ENCODE results near the gene ITFG1.
"Not testable (repeated sequence)": the region's sequence is repeated elsewhere in the genome, so short reads cannot be mapped to it uniquely, and the experiment has no call there.

The ITFG1 gene

DNA sequence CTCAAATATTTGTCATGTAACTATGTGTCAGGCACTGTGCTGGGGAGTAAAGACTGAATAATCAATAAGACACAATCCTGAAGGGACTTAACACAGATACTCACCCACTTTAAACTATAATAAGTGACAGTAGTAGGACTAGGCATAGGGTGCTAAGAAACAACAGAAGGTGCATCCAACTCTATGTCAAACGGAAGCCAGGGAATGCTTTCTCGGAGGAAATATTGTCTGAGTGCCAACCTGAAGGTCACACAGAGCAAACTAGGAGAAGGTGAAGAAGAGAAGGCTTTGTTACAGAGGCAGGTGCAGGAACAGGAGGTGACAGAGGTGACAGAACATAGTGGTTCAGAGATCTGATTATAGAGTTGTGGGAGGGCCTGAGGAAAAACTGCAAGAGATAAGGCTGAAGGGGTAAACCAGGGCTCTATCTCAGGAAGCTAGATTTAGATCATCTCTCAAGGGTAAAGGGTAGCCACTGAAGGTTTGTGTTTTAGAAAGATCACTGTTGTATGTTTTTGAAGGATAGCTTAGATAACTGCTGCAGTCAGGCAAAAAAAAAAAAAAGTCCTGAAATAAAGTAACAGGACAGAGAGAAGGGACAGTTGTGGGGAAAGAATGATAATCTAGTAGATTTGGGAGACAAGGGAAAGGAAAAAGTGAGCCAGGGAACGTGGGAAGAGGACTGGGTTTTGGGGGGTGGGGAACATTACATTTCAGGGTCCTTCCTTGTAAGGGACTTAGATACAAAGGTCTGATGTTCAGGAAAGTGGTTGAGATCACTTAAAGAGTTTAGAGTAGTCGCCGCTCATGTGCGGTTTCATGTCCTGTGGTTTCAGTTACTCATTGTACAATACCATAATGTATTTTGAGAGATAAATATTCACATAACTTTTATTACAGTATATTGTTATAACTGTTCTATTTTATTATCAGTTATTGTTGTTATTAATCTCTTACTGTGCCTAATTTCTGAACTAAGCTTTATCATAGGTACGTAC, 231.5 kb downstream of the ITFG1 start:
- no peak for DNase-seq

DNA sequence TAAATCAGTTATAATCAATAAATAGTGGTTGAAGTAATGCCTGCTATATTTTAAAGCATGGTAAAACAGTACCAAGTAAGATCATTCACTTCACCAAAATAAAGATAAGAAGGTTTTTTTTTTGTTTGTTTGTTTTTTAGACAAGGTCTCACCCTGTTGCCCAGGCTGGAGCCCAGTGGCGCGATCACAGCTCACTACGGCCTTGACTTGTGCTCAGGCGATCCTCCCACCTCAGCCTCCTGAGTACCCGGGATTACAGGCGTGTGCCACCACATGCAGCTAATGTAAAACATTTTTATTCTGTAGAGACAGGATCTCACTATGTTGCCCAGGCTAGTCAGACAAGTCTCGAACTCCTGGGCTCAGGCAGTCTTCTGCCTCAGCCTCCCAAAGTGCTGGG, 232.6 kb downstream of the ITFG1 start:
- no peak for DNase-seq

DNA sequence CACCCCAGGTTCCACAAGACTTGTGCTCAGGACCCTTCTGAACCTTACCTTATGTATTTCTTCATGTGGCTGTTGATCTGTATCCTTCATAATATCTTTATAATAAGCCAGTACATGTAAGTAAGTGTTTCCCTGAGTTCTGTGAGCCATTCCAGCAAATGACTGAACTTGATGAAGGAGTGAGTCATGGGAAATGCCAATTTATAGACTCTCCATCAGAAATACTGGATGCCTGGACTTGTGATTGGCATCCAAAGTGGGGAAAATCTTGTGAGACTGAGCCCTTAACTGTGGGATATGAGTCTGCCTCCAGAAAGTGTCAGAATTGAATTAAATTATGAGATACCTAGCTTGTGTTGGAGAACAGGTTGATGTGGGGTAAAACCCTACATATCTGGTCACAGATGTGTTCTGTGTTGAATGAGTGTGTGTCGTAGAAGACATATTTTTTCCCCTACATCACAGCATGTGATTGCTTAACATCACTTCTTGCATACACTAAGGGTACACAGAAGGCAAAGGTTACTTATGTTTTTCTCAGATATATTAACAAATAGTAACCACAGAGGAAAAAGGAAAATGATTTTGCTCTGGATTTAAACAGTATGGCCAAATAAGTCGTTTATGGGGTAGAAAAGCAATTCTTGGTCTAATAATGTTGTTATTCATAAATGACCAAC, 247.0 kb downstream of the ITFG1 start:
- no peak for DNase-seq

DNA sequence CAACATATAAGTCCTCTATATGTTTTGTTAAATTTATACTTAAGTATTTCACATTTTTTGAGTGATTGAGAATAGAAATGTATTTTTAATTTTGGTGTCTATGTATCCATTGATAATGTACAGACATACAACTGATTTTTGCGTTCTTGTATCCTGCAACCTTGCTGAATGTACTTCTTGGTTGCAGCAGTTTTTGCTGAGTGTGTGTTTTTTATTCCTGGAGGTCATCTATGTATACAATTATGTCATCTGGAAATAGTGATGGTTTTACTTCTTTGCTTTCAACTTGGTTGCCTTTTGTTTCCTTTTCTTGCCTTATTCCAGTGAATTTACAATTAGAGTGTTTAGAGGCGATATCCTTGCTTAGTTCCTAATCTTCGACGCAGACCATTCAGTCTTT, 249.6 kb downstream of the ITFG1 start:
- DNase-seq: no peak

DNA sequence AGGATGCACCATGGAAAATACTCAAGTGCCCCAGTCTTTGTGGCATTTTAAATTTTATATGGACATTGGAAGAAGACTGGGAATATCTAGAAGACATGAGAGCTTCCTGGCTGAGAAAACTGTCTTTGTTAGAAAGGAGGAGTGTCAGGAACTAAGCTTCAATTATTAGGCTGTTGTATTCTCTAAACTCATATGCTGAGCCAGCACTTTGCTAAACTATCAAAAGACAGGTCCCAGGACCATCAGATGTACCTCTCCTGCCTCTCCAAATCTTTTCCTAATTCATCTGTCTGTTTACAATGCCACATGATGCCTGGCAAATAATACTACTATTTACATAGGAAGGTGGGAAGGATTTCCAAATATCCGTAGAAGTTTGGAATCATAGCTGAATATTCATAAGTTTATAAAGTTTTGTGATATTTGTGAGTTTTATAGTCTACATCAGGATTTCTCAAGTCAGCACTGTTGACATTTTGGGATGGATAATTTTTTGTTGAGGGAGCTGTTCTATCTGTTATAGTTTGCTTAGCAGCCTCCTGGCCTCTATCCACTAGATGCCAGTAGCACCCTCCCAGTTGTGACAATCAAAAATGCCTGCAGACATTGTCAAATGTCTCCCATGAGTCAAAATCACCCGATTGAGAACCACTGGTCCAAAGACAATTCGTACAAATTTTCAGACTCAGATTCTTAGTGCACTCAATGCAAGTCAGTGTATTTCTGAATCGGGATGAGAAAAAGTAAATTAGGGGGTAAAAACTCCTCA, 255.9 kb downstream of the ITFG1 start:
- no peak for DNase-seq

DNA sequence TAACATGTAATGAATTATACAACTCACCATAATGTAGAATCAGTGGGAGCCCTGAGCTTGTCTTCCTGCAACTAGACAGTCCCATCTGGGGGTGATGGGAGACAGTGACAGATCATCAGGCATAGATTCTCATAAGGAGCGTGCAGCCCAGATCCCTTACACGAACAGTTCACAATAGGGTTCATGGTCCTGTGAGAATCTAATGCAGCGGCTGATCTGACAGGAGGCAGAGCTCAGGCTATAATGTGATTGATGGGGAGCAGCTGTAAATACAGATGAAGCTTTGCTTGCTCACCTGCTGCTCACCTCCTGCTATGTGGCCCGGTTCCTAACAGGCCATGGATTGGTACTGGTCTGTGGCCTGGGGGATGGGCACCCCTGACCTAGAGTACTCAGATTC, 257.4 kb downstream of the ITFG1 start:
- not testable (repeated sequence) for DNase-seq

DNA sequence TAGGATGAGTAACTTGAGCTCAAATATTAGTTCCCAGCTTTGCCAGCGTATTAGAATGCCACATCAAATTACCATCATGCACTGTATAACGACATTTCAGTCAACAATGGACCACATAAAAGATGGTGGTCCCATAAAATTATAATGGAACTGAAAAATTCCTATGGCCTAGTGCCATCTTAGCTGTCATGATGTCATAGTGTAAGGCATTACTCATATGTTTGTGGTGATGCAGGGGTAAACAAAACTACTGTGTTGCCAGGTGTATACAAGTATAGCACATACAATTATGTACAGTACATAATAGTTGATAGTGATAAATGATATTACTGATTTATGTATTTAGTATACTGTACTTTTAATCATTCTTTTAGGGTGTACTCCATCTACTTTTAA, 262.7 kb downstream of the ITFG1 start:
- DNase-seq: no peak

DNA sequence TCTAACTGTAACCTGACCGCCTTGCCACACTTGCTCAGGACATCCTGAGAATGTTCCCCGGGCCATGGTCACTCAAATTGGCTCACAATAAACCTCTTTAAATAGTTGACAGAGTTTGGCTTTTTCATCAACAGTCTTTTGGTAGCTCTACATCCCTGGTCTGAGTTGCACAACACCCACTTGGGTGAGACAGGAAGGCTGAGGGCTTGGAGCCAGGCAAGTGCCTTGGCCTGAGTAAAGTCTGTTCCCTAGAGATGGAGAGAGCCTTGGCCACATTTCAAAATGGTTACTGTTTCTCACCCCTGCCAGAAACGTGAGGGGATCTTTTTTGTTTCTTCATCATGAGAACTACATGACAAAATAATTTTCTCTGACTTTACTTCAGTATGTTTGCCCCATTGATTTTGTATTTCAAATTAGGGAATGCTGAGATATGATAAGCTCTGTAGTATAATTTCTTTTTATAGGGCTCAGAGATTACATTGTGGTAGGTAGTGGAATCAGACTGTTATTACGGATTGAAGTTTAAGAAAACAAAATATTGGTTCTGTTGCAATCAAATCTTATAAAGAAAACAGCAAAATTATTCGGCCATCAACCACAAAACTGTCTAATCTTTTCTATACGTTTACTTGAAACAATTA, 263.2 kb downstream of the ITFG1 start:
- DNase-seq: no peak

DNA sequence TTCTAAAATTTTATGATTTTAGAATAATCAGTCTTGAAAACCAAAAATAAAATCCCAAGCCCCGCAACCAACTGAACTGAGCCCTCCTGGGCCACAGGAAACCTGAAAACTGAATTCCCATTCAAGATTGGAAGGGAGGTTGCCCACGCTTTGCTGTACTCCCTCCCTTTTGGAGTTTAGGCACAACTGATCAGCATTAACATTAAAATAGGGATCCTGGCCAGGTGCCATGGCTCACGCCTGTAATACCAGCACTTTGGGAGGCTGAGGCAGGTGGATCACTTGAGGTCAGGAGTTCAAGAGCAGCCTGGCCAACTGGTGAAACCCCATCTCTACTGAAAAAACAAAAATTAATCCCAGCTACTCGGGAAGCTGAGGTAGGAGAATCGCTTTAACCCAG, 264.4 kb downstream of the ITFG1 start:
- no peak for DNase-seq

DNA sequence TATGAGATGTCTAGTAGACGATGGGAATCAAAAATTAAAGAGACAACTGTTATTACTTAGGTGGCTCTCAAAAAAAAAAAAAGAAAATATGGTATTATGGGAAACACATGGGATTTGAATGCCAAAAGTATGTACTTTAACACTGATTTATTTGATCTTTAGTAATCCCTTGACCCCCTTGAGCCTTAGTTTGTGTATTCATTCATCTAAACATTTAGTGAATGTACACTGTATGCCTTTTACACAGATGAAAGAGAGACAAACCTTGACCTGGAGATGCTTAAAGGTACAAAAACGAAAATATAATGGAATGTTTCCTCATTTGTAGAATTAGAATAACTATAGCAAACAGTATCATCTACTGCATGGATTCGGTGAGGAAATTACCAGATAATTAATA, 278.5 kb downstream of the ITFG1 start:
- DNase-seq: no peak

DNA sequence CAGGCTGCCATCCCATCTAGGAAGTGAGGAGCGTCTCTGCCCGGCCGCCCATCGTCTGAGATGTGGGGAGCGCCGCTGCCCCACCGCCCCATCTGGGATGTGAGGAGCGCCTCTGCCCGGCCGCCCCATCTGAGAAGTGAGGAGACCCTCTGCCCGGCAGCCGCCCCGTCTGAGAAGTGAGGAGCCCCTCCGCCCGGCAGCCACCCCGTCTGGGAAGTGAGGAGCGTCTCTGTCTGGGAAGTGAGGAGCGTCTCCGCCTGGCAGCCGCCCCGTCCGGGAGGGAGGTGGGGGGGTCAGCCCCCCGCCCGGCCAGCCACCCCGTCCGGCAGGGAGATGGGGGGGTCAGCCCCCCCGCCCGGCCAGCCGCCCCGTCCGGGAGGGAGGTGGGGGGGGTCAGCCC, 279.8 kb downstream of the ITFG1 start:
- not testable (repeated sequence) for DNase-seq

DNA sequence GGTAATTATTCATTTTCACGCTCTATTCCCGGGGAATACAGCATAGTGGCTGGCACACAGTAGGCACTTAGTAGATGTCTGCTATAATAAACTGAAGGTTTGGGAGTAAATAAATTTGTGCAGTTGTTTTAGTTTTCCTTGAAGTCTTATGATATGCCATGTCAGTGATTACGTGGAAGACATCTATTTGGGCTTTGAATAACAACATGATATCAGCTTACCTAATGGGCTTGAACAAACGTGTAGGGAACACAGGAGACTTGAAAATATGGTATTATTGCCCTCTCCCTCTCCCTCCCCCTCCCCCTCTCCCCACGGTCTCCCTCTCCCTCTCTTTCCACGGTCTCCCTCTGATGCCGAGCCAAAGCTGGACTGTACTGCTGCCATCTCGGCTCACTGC, 280.8 kb downstream of the ITFG1 start:
- no peak for DNase-seq

DNA sequence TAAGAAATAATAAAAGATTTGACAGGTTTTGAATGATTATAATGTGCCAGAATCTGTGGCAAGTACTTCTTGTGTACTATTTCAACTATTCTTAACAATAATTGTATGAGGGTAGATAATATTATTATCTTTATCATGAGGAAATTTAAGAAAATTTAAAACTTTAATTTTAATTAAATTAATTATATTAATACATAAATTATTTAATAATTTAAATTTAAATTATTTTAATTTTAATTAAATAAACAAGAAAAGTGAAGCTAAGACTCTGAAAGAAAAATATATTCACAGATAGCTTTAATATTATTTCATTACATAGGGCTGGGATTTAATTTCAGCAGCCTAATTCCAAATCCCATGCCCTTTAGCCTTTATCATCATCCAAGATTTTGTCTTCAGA, 285.7 kb downstream of the ITFG1 start:
- DNase-seq: no peak

DNA sequence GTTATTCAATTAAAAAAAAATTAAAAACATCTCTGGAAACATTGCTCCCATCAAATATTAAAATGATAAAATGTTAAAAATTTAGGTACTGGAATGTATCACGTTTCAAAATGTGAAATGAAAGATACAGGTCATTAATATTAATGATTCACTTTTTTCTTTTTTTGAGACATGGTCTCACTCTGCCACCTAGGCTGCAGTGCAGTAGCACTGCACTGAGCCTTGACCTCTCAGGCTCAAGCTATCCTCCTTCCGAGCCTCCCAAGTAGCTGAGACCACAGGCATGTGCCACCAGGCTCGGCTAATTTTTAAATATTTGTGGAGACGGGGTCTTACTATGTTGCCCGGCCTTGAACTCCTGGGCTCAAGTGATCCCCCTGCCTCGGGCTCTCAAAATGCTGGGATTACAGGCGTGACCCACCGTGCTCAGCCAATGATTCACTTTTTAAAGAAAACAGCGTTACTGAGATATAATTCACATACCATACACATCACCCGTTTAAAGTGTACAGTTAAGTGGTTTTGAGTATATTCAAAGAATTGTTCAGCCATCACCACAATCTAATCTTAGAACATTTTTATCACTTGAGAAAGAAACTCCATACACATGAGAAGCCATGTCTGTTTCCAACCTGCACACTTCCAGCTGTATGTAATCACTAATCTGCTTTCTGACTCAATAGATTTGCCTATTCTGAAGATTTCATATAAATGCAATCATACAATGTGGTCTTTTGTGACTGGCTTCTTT, 298.0 kb downstream of the ITFG1 start:
- DNase-seq: no peak

DNA sequence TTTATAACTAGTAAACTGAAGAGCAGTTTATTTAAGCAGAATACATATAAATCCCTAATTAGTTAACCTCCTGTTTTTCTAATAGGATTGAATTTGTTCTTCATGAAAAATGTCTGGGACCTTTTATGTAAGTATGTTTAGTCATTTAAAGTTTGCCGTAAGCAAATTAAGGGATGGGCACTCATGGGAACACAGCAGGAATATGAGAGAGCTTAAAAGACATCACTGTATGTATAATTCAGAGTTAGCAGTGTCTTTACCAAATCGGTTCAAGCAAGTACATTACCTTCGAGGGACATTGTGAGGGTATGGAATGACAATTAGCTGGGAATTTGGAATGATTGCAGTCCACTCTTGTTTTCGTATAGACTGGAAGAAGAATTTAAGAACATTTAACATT, 299.4 kb downstream of the ITFG1 start:
- no peak for DNase-seq

DNA sequence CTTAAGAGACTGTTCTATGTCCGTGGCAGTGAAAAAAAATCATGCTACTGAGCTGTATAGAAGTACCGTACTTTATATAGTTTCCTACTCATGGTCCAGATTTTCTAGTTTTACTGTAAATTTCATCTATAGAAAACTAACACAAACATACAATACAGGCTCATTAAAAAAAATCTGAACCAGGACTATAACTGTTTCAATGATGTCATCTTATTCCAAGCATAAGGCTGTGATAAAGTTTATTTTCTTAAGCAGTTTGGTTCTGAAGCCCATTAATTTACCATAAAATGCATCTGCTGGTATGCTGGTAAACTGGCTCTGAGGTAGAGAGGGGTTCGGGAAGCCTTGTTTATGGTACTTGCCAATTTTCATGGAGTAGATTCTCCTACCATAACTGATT, 300.4 kb downstream of the ITFG1 start:
- DNase-seq: no peak

DNA sequence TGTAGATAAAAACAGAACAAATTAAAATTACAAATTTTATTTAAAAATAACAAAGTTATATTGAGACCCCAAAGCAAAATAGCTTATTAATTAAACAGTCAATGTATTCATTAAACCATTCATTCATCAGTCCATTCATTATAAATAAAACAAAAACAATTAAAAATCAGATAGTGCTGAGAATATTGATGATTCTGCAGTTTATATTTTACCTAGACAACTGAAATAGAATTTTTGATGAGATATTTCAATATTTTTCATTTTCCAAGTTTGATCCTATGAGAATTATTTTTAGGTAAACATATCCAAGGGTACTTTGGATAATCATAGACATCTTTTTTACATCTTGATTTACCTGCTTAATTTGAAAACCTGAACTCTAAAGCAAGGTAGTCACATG, 301.9 kb downstream of the ITFG1 start:
- DNase-seq: no peak

DNA sequence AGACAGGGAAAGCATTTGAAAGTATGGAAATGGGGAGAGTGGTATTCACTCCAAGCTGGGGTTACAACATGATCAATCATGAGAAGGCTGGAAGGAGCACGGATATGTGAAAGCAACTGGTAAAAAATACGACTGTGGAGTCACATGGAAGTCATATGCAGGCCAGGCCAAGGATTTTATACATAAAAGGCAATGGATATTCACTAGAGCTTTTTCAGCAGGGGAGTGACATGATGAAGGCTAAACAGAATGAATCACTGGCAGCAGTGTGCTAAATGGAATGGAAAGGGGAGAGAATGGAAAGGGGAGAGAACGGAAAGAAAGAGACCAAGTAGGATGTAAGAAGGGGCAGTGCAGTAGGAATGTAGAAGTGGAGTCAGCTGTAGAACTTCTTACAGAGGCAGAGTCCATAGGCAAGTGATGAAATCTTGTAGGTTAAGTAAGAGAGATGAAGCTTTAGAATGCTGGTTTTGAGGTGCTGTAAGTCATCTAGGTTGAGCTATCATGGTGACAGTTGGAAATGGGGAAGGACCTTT, 304.1 kb downstream of the ITFG1 start:
- DNase-seq: no peak

DNA sequence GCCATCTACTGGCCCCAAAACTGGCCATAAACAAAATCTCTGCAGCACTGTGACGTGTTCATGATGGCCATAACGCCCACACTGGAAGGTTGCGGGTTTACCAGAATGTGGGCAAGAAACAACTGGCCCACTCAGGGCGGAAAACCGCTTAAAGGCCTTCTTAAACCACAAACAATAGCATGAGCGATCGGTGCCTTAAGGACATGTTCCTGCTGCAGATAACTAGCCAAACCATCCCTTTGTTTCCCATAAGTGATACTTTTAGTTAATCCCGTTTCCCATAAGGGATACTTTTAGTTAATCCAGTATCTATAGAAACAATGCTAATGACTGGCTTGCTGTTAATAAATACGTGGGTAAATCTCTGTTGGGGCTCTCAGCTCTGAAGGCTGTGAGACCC, 308.4 kb downstream of the ITFG1 start:
- DNase-seq: not testable (repeated sequence)

DNA sequence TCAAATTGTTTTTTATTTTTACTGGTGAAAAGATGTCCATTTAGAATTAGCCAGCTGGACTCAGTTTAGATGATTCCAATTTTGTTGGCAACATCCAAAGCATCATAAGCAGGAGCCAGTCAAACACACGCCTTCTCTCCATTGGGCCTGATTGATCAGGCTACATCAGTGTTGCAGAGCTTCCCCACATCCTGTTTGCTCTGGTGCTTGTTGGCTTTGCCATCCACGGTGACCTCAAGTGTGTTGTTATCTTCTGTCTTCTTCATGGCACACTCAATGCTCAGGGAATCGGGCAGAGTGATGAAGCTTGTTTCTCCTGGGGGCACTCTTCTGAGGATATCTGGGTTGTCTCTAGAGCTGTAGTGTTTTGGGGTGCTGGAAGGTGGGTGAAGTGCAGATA, 310.8 kb downstream of the ITFG1 start:
- no peak for DNase-seq

DNA sequence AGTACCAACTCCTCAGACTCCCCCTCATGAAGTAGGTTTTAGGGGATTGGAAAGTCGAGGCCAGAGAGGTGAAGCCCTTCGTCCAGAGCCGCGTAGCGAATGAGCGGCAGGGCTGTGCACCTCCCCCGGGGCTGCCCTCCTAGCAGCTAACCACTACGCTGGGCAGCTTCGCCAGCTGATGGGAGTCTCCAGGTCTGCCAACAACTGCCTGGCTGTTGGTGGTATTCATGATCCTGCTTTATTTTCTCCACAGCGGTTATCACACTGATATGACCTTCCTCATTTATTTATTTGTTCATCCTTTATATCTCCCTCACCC, 316.3 kb downstream of the ITFG1 start:
- DNase-seq: no peak
